Measurements from ENCODE around the gene FAM83C. TPM values are rescaled to one million over a fixed set of nuclear protein-coding genes. Genes with fewer than 3 reads are reported as not detected.
"Not testable (repeated sequence)": the region's sequence is repeated elsewhere in the genome, so short reads cannot be mapped to it uniquely, and the experiment has no call there.

The FAM83C gene
- total RNA-seq, 1 experiment from 2014 or later = not detected

DNA sequence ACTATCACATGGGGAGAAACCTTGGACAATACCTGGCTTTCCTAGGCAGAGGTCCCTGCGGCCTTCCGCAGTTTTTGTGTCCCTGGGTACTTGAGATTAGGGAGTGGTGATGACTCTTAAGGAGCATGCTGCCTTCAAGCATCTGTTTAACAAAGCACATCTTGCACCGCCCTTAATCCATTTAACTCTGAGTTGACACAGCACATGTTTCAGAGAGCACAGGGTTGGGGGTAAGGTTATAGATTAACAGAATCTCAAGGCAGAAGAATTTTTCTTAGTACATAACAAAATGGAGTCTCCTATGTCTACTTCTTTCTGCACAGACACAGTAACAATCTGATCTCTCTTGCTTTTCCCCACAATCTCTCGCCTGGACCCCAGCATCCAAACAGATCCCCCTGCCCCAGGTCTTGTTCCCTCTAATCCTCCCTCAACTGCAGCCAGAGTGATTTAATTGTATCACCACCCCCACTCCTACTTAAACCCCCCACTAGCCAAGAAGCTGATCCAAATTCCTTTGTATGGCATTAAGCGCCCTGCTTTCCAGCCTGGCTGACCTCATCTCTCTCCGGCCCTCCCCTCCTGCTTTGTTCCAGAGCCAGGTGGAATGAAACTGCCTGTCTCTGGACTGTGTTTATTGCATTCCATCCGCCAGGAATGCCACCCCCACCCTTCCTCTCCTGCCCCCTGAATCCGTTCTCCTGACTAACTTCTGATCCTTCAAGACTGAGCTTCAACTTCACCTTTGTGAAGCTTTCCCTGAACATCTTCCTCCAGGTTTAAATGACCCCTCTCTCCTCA is 29.3 kb downstream of the FAM83C start:
- H3K79me2 ChIP-seq (ENCODE audit: insufficient read depth, low read length); BruUV-seq (replicated peaks); H4K20me1 ChIP-seq (ENCODE audit: insufficient read depth); DNase-seq (ENCODE audit: low read depth, low spot score); H2AFZ ChIP-seq (ENCODE audit: low read depth, low read length, poor library complexity, severe bottlenecking); RAD21 ChIA-PET (ENCODE audit: low non-redundant PET in 1 of 2, low total read pairs in 2 of 2, uncharacterized antibody in 2 of 2, unreplicated experiment in 2 of 2); H3K27me3 ChIP-seq (ENCODE audit: insufficient read depth, low read length); H3K9me2 ChIP-seq (ENCODE audit: insufficient read depth); H3K36me3 ChIP-seq (ENCODE audit: control insufficient read depth in 1 of 2, insufficient read depth in 2 of 2, low read length in 2 of 2); H3K9me3 ChIP-seq (ENCODE audit: control insufficient read depth in 1 of 2, insufficient read depth in 1 of 2, low read depth in 1 of 2, low read length in 2 of 2): not testable (repeated sequence)
- Histone ChIP-seq H3K9ac (ENCODE audit: low read length) (peak overlapping the region; percentile 25), H3K4me3 (replicated peaks in 1 of 2; ENCODE audit: low read depth in 1 of 2, low read length in 2 of 2) (peak overlapping the region in 1 of 2 experiments; percentile 31; a peak in 2 of 4 replicates), H3K4me2 (ENCODE audit: low read length) (peak overlapping the region; percentile 74), H3K4me1 (ENCODE audit: control insufficient read depth in 1 of 2, insufficient read depth in 2 of 2, low read length in 2 of 2) (peaks cover 23% of the 10 kb centered on the region in 2 experiments), H3K27ac (ENCODE audit: low read depth, low read length) (peak overlapping the region; percentile 74)
- peak; percentile 39; the same call in 1 of the 2 replicates for TF ChIP-seq EGR1 (IDR thresholded peaks at IDR 0.05; ENCODE audit: low read depth)
- TF ChIP-seq, protein P1, sequence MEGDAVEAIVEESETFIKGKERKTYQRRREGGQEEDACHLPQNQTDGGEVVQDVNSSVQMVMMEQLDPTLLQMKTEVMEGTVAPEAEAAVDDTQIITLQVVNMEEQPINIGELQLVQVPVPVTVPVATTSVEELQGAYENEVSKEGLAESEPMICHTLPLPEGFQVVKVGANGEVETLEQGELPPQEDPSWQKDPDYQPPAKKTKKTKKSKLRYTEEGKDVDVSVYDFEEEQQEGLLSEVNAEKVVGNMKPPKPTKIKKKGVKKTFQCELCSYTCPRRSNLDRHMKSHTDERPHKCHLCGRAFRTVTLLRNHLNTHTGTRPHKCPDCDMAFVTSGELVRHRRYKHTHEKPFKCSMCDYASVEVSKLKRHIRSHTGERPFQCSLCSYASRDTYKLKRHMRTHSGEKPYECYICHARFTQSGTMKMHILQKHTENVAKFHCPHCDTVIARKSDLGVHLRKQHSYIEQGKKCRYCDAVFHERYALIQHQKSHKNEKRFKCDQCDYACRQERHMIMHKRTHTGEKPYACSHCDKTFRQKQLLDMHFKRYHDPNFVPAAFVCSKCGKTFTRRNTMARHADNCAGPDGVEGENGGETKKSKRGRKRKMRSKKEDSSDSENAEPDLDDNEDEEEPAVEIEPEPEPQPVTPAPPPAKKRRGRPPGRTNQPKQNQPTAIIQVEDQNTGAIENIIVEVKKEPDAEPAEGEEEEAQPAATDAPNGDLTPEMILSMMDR (IDR thresholded peaks at IDR 0.05 in 2 of 3, conservative IDR thresholded peaks at IDR 0.05 in 1 of 3; ENCODE audit: borderline replicate concordance in 1 of 3, insufficient read depth in 1 of 3, low read depth in 2 of 3, low read length in 2 of 3) = peak in 2 of 3 experiments; percentile 17 to 26; a peak in 2 of 6 replicates
- ATAC-seq = peak; percentile 88
- ChIA-PET POLR2A (interaction anchor here (0.6 to 1.0 kb wide), 2 partner anchors 15 to 122 kb away, joined by 4 to 5 read pairs; partner anchors contain the start of gene MMP24OS), CTCF (interaction anchor here (0.6 to 1.5 kb wide), 3 partner anchors 8 to 755 kb away, joined by 3 to 4 read pairs (median 3); no protein-coding TSS in a partner anchor)
- intact Hi-C loops (cut with micrococcal nuclease) = loop anchor here (10.0 kb wide), 1 partner anchor 388 kb away; the partner anchor contains the start of genes ACSS2 and GGT7

DNA sequence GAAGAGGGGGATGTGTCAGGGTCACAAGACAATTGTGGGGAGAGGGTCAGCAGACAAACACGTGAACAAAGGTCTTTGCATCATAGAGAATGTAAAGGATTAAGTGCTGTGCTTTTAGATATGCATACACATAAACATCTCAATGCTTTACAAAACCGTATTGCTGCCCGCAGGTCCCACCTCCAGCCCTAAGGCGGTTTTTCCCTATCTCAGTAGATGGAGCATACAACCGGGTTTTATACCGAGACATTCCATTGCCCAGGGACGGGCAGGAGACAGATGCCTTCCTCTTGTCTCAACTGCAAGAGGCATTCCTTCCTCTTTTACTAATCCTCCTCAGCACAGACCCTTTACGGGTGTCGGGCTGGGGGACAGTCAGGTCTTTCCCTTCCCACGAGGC is 29.9 kb downstream of the FAM83C start:
- POLR2A ChIA-PET; H3K4me2 ChIP-seq (ENCODE audit: low read length); BruUV-seq (replicated peaks); RAD21 ChIA-PET (ENCODE audit: low non-redundant PET in 1 of 2, low total read pairs in 2 of 2, uncharacterized antibody in 2 of 2, unreplicated experiment in 2 of 2); DNase-seq (ENCODE audit: low read depth, low spot score); H3K4me3 ChIP-seq (replicated peaks in 1 of 2; ENCODE audit: low read depth in 1 of 2, low read length in 2 of 2); H3K9me2 ChIP-seq (ENCODE audit: insufficient read depth); H3K79me2 ChIP-seq (ENCODE audit: insufficient read depth, low read length); H3K27ac ChIP-seq (ENCODE audit: low read depth, low read length); H3K9me3 ChIP-seq (ENCODE audit: control insufficient read depth in 1 of 2, insufficient read depth in 1 of 2, low read depth in 1 of 2, low read length in 2 of 2); H2AFZ ChIP-seq (ENCODE audit: low read depth, low read length, poor library complexity, severe bottlenecking); H3K27me3 ChIP-seq (ENCODE audit: insufficient read depth, low read length); H3K9ac ChIP-seq (ENCODE audit: low read length); ATAC-seq; H3K36me3 ChIP-seq (ENCODE audit: control insufficient read depth in 1 of 2, insufficient read depth in 2 of 2, low read length in 2 of 2); H4K20me1 ChIP-seq (ENCODE audit: insufficient read depth): not testable (repeated sequence)
- CTCF ChIA-PET = interaction anchor here (0.9 kb wide), 1 partner anchor 427 kb away, joined by 3 read pairs; no protein-coding TSS in a partner anchor
- intact Hi-C loops (cut with micrococcal nuclease) = loop anchor here (10.0 kb wide), 1 partner anchor 388 kb away; the partner anchor contains the start of genes ACSS2 and GGT7
- H3K4me1 ChIP-seq (ENCODE audit: control insufficient read depth in 1 of 2, insufficient read depth in 2 of 2, low read length in 2 of 2) = peaks cover 23% of the 10 kb centered on the region in 2 experiments
